ENCODE measurements around the gene SPIRE2.

GRCh38 chr16:89847051-89847939 is 19.0 kb downstream of the SPIRE2 start:
- TF ChIP-seq CTCF (optimal IDR thresholded peaks at IDR 0.05 in 1 of 3, IDR thresholded peaks at IDR 0.05 in 1 of 3, conservative IDR thresholded peaks at IDR 0.05 in 1 of 3; ENCODE audit: extremely low read depth in 1 of 3, insufficient read depth in 2 of 3, low read length in 3 of 3) (no peak), EZH2 (IDR thresholded peaks at IDR 0.05; ENCODE audit: low read length) (no peak)
